H1 (cell line): ENCODE data around the gene ZNF317. TPM values are rescaled to one million over a fixed set of nuclear protein-coding genes. Genes with fewer than 3 reads are reported as not detected.

Experiments
- CTCF ChIA-PET: fragments of 300-600 bp; sonication (Branson Sonifier 250); formaldehyde crosslinking; loops from one replicate; lab custom pipeline; 2021; ENCODE audit not compliant: partially characterized antibody; lab: Charles Lee
- POLR2A ChIA-PET: fragments of 300-600 bp; sonication (Branson Sonifier 250); formaldehyde crosslinking; loops from one replicate; lab custom pipeline; 2021; ENCODE audit warnings: inconsistent platforms; ENCODE audit not compliant: partially characterized antibody; lab: Charles Lee
- DNase-seq, 2 experiments: peaks; one replicate each; pipeline versions ENCODE4 v3.0.0 to v3.0.0-alpha.2; 2010 to 2022; ENCODE audit warnings: low spot score in 2 of 2, low read depth in 1 of 2, mixed read lengths in 1 of 2
- FAIRE-seq: peaks from 2 replicates; lab custom pipeline; 2011; peaks lifted over from hg19 to GRCh38; lab: Jason Lieb, UNC
- H2AFZ ChIP-seq: 2 replicates; pipeline ENCODE4 v1.8.1; 2012; ENCODE audit warnings: low read length, inconsistent platforms
- H2AK5ac ChIP-seq: 2 replicates; pipeline ENCODE4 v1.6.1; 2013; ENCODE audit warnings: low read depth, low read length
- H2BK120ac ChIP-seq: replicated peaks from 2 replicates; pipeline ENCODE3; 2013; ENCODE audit warnings: low read depth, low read length, inconsistent platforms
- H2BK12ac ChIP-seq: 2 replicates; pipeline ENCODE4 v1.6.1; 2013; ENCODE audit warnings: low read depth, low read length
- H2BK15ac ChIP-seq: 2 replicates; pipeline ENCODE4 v1.6.1; 2013; ENCODE audit warnings: low read length
- H2BK20ac ChIP-seq: 2 replicates; pipeline ENCODE4 v1.6.1; 2013; ENCODE audit warnings: low read length
- H2BK5ac ChIP-seq: 2 replicates; pipeline ENCODE4 v1.6.1; 2013; ENCODE audit warnings: low read depth, low read length
- H3K14ac ChIP-seq: 2 replicates; pipeline ENCODE4 v1.6.1; 2013; ENCODE audit warnings: inconsistent platforms; ENCODE audit not compliant: insufficient read length
- H3K18ac ChIP-seq: 2 replicates; pipeline ENCODE4 v1.6.1; 2013; ENCODE audit warnings: low read length; ENCODE audit errors: extremely low read depth
- H3K23ac ChIP-seq: 2 replicates; pipeline ENCODE4 v1.6.1; 2013; ENCODE audit warnings: inconsistent platforms; ENCODE audit not compliant: insufficient read length
- H3K23me2 ChIP-seq: 2 replicates; pipeline ENCODE4 v1.6.1; 2013; ENCODE audit warnings: low read depth, low read length
- H3K27ac ChIP-seq: 2 replicates; pipeline ENCODE4 v1.6.1; 2011; ENCODE audit warnings: low read depth, low read length, inconsistent platforms
- H3K27me3 ChIP-seq, 4 experiments: replicated peaks in 1 of 4; 1 replicate in 1 of 4; 2 replicates in 3 of 4; pipeline versions ENCODE4 v1.6.1 to v1.8.1; 2011 to 2013; ENCODE audit warnings: low read length in 3 of 4, mild to moderate bottlenecking in 3 of 4, inconsistent platforms in 2 of 4, mixed read lengths in 2 of 4, moderate library complexity in 1 of 4; ENCODE audit not compliant: control insufficient read depth in 3 of 4, insufficient read depth in 3 of 4; ENCODE audit errors: extremely low read depth in 1 of 4
- H3K36me3 ChIP-seq, 4 experiments: 2 replicates each; pipeline versions ENCODE4 v1.6.1 to v1.8.1; 2011 to 2013; ENCODE audit warnings: mild to moderate bottlenecking in 4 of 4, low read length in 3 of 4, moderate library complexity in 2 of 4, control low read depth in 1 of 4, inconsistent platforms in 1 of 4; ENCODE audit not compliant: insufficient read depth in 4 of 4, control insufficient read depth in 2 of 4
- H3K4ac ChIP-seq: replicated peaks from 2 replicates; pipeline ENCODE3; 2013; ENCODE audit warnings: low read length, low read depth, mixed read lengths, inconsistent platforms; ENCODE audit not compliant: insufficient read length
- H3K4me1 ChIP-seq, 4 experiments: replicated peaks in 1 of 4; 1 replicate in 1 of 4; 2 replicates in 3 of 4; pipeline versions ENCODE4 v1.6.1 to v1.8.1; 2011 to 2013; ENCODE audit warnings: low read length in 3 of 4, inconsistent platforms in 2 of 4, mixed read lengths in 1 of 4; ENCODE audit not compliant: insufficient read depth in 4 of 4, control insufficient read depth in 3 of 4
- H3K4me2 ChIP-seq, 2 experiments: 2 replicates each; pipeline versions ENCODE4 v1.6.1 to v1.8.1; 2011 to 2013; ENCODE audit warnings: low read depth in 2 of 2, low read length in 2 of 2, control low read depth in 1 of 2, inconsistent platforms in 1 of 2, mild to moderate bottlenecking in 1 of 2; ENCODE audit not compliant: insufficient read depth in 1 of 2
- H3K4me3 ChIP-seq, 4 experiments: fragments of 200-600, 300-600 bp in 1 of 4; sonication (generic), shearing (Covaris generic), sonication (Bioruptor Twin) in 1 of 4; 2 replicates each; pipeline versions ENCODE4 v1.5.1 to v1.8.1; 2011 to 2016; ENCODE audit warnings: low read length in 4 of 4, low read depth in 3 of 4, control low read depth in 2 of 4, inconsistent platforms in 2 of 4, mild to moderate bottlenecking in 2 of 4, mixed read lengths in 1 of 4, moderate library complexity in 1 of 4; ENCODE audit not compliant: insufficient read depth in 2 of 4; ENCODE audit errors: extremely low read depth in 1 of 4
- H3K56ac ChIP-seq: replicated peaks from 2 replicates; pipeline ENCODE3; 2013; ENCODE audit warnings: low read depth, mild to moderate bottlenecking, mixed read lengths, low read length, inconsistent platforms; ENCODE audit not compliant: insufficient read length
- H3K79me1 ChIP-seq: 2 replicates; pipeline ENCODE4 v1.6.1; 2013; ENCODE audit warnings: low read depth, low read length, control low read depth
- H3K79me2 ChIP-seq, 2 experiments: 2 replicates each; pipeline versions ENCODE4 v1.6.1 to v1.8.1; 2012 to 2013; ENCODE audit warnings: low read length in 2 of 2, mild to moderate bottlenecking in 2 of 2, inconsistent platforms in 1 of 2; ENCODE audit not compliant: insufficient read depth in 2 of 2, control insufficient read depth in 1 of 2
- H3K9ac ChIP-seq, 4 experiments: replicated peaks in 1 of 4; 1 replicate in 1 of 4; 2 replicates in 3 of 4; pipeline versions ENCODE4 v1.6.1 to v1.8.1; 2011 to 2013; ENCODE audit warnings: low read depth in 3 of 4, low read length in 3 of 4, control low read depth in 2 of 4, mild to moderate bottlenecking in 2 of 4, moderate library complexity in 2 of 4, inconsistent platforms in 1 of 4; ENCODE audit errors: extremely low read depth in 1 of 4
- H3K9me3 ChIP-seq, 2 experiments: 2 replicates each; pipeline versions ENCODE4 v1.6.1 to v1.8.1; 2012 to 2013; ENCODE audit warnings: mild to moderate bottlenecking in 2 of 2, moderate library complexity in 2 of 2, control low read depth in 1 of 2, inconsistent platforms in 1 of 2, low read depth in 1 of 2, low read length in 1 of 2, mixed read lengths in 1 of 2; ENCODE audit not compliant: insufficient read depth in 2 of 2
- H4K20me1 ChIP-seq, 2 experiments: replicated peaks in 1 of 2; 2 replicates each; pipeline versions ENCODE3 to v1.8.1; 2011 to 2013; ENCODE audit warnings: inconsistent platforms in 2 of 2, low read length in 2 of 2, mild to moderate bottlenecking in 1 of 2; ENCODE audit not compliant: insufficient read depth in 2 of 2, control insufficient read depth in 1 of 2
- H4K5ac ChIP-seq: 2 replicates; pipeline ENCODE4 v1.6.1; 2013; ENCODE audit warnings: low read length, low read depth, mixed read lengths, inconsistent platforms; ENCODE audit not compliant: insufficient read length
- H4K8ac ChIP-seq: 2 replicates; pipeline ENCODE4 v1.8.0; 2013; ENCODE audit warnings: mild to moderate bottlenecking, moderate library complexity, low read length, inconsistent platforms; ENCODE audit not compliant: insufficient read depth; ENCODE audit errors: extremely low read depth
- H4K91ac ChIP-seq: replicated peaks from 2 replicates; pipeline ENCODE3; 2013; ENCODE audit warnings: low read length, mixed read lengths, inconsistent platforms; ENCODE audit not compliant: insufficient read length
- ASH2L ChIP-seq: fragments of 200-600, 300-600 bp; sonication (generic); IDR thresholded peaks from one replicate; pipeline ENCODE4 v1.7.1; 2017; ENCODE audit warnings: low read length
- BRCA1 ChIP-seq: IDR thresholded peaks from 2 replicates; pipeline ENCODE4 v1.6.1; 2012; ENCODE audit warnings: low read depth, low read length, improper control_type of control experiment
- CHD1 ChIP-seq: IDR thresholded peaks from 2 replicates; pipeline ENCODE4 v1.6.1; 2012; ENCODE audit warnings: low read depth, low read length, improper control_type of control experiment
- WGBS, 2 experiments: shearing (Covaris generic) in 1 of 2; methylation state at CpG; one replicate each; pipeline versions ENCODE4 v1.1.6 to v1.1.7; 2013 to 2015; ENCODE audit warnings: low lambda C conversion rate in 2 of 2, mixed read lengths in 2 of 2, inconsistent platforms in 1 of 2, low coverage in 1 of 2, missing lambda C conversion rate in 1 of 2; ENCODE audit not compliant: insufficient replicate concordance in 2 of 2, insufficient coverage in 1 of 2, insufficient read length in 1 of 2; ENCODE audit errors: extremely low coverage in 1 of 2, missing lambda C conversion rate in 1 of 2; 5-methylcytosine and 5-hydroxymethylcytosine counted together
- polyA plus RNA-seq, 7 experiments: library from polyadenylated mRNA; depleted of rRNA in 3 of 7; stranded (reverse) in 5 of 7; unstranded in 2 of 7; fragments of >200 nt in 5 of 7; fragments of 200-250 nt in 2 of 7; gene quantifications; 1 replicate in 5 of 7; 2 replicates in 1 of 7; 4 replicates in 1 of 7; pipeline versions ENCODE4 v1.2.1 to v1.2.3, GENCODE V29; 2011 to 2013; ENCODE audit warnings: missing spikeins in 2 of 7, mixed read lengths in 2 of 7
- total RNA-seq: library from RNA; stranded (reverse); fragmentation: NEBNext Ultra II Directional; extraction: Animal tissue kit (Norgen Biotek cat#: 25700); gene quantifications from 2 replicates; pipeline ENCODE4 v1.2.1, GENCODE V29; 2021
- TF ChIP-seq, protein P1 (sequence below): IDR thresholded peaks from 2 replicates; pipeline ENCODE4 v1.6.1; 2011; ENCODE audit warnings: low read depth, mild to moderate bottlenecking, low read length; ENCODE audit not compliant: insufficient read depth

The ZNF317 gene
- total and polyA plus RNA-seq, 2 of the 8 experiments (the other 6 are each of a cell fraction or from before 2014, with no cell fraction given) = 22.6 to 41.5 TPM

DNA sequence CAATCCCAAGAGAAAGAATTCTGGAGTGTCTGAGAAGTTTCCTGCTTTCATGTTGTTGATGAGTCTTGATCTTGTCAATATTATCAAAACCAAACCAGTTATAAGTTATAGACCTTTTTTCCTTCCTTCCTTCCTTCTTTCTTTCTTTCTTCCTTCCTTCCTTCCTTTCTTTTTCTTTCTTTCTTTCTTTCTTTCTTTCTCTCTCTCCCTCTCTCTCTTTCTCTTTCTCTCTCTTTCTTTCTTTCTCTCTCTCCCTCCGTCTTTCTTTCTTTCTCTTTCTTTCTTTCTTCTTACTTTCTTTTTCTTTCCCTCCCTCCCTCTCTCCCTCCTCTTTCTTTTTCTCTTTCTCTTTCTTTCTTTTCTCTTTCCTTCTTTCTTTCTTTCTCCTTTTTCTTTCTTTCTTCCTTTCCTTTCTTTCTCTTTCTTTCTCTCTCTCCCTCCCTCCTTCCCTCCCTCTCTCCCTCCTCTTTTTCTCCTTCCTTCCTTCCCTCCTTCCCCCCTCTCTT is 13.2 kb upstream of the ZNF317 start, which contains the start of gene OR7G3:
OR7G3 (minus strand) TSS at position 51 of the 506 bp plus-strand sequence; CDS start at position 51, 0 bp downstream.
- H3K4ac ChIP-seq = no peak within 1 kb of the TSS
- H4K20me1 ChIP-seq = no peaks in the 10 kb centered on the region
- no peaks in the 10 kb centered on the region for H3K79me2 ChIP-seq
- H3K4me1 ChIP-seq = no peaks in the 10 kb centered on the region
- H2BK120ac ChIP-seq = no peak within 1 kb of the TSS
- no peak within 1 kb of the TSS for H3K9ac ChIP-seq
- no peak within 1 kb of the TSS for H3K4me3 ChIP-seq
- H2BK12ac ChIP-seq = no peak within 1 kb of the TSS
- H4K8ac ChIP-seq = no peak within 1 kb of the TSS
- no peak within 1 kb of the TSS for H3K23ac ChIP-seq
- peaks cover 38 to 45% of the 10 kb centered on the region in 2 experiments for H3K9me3 ChIP-seq
- H3K18ac ChIP-seq = no peak within 1 kb of the TSS
- FAIRE-seq (no peak), DNase-seq (no peak)
- no peak within 1 kb of the TSS for H2BK15ac ChIP-seq
- H3K27ac ChIP-seq = no peak within 1 kb of the TSS
- no peaks in the 10 kb centered on the region for H3K79me1 ChIP-seq
- H3K23me2 ChIP-seq = no peaks in the 10 kb centered on the region
- ChIA-PET POLR2A (interaction anchor here (0.5 kb wide), 1 partner anchor 666 kb away, joined by 3 read pairs; no protein-coding TSS in a partner anchor), CTCF (interaction anchor here (0.7 kb wide), 1 partner anchor 9 kb away, joined by 4 read pairs; no protein-coding TSS in a partner anchor)
- no peak within 1 kb of the TSS for H2BK5ac ChIP-seq
- H2AFZ ChIP-seq = no peak within 1 kb of the TSS
- H2BK20ac ChIP-seq = no peak within 1 kb of the TSS
- WGBS, 2 experiments = no CpG with 5 or more reads among the region's 1 CpG
- H3K56ac ChIP-seq = no peak within 1 kb of the TSS
- H2AK5ac ChIP-seq = no peak within 1 kb of the TSS
- no peak within 1 kb of the TSS for H3K4me2 ChIP-seq
- no peak within 1 kb of the TSS for H4K5ac ChIP-seq
- no peak within 1 kb of the TSS for H3K14ac ChIP-seq
- H3K27me3 ChIP-seq = no peaks in the 10 kb centered on the region
- H4K91ac ChIP-seq = no peak within 1 kb of the TSS
- H3K36me3 ChIP-seq = no peaks in the 10 kb centered on the region
- TF ChIP-seq, protein P1, sequence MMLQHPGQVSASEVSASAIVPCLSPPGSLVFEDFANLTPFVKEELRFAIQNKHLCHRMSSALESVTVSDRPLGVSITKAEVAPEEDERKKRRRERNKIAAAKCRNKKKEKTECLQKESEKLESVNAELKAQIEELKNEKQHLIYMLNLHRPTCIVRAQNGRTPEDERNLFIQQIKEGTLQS = no peak
- TF ChIP-seq BRCA1 (no peak), CHD1 (no peak), ASH2L (no peak)
